MCF 10A (cell line): ENCODE results near the gene ANKK1. TPM values are rescaled to one million over a fixed set of nuclear protein-coding genes. Genes with fewer than 3 reads are reported as not detected.

ENCODE experiments used
- BruUV-seq: library from RNA; stranded (reverse); fragments of 400-500 nt; replicated peaks from 2 replicates; lab custom pipeline; 2021; lab: Mats Ljungman, UMichigan
- CTCF ChIA-PET: fragments of 300-600 bp; sonication (Branson Sonifier 250); formaldehyde crosslinking; extraction: SDS; loops from one replicate; lab custom pipeline; 2021; ENCODE audit warnings: antibody characterized with exemption, inconsistent platforms; lab: Yijun Ruan, JAX
- POLR2A ChIA-PET: fragments of 300-600, 350-650 bp; sonication (Branson Sonifier 250); formaldehyde crosslinking; extraction: SDS; loops from one replicate; lab custom pipeline; 2020; ENCODE audit warnings: antibody characterized with exemption, inconsistent platforms; lab: Yijun Ruan, JAX
- DNase-seq: peaks from one replicate; pipeline ENCODE4 v3.0.0-alpha.2; 2018; ENCODE audit not compliant: unreplicated experiment
- H3K27ac Mint-ChIP-seq: one replicate; pipeline ENCODE4 v1.8.0; 2022; ENCODE audit warnings: mild to moderate bottlenecking, low read depth, mixed read lengths; ENCODE audit not compliant: unreplicated experiment
- H3K27me3 Mint-ChIP-seq: one replicate; pipeline ENCODE4 v1.8.0; 2022; ENCODE audit warnings: mixed read lengths; ENCODE audit not compliant: insufficient read depth, unreplicated experiment
- H3K36me3 Mint-ChIP-seq: one replicate; pipeline ENCODE4 v1.8.0; 2022; ENCODE audit warnings: mild to moderate bottlenecking, moderate library complexity, mixed read lengths; ENCODE audit not compliant: insufficient read depth, unreplicated experiment
- H3K4me1 Mint-ChIP-seq: one replicate; pipeline ENCODE4 v1.8.0; 2022; ENCODE audit warnings: mixed read lengths; ENCODE audit not compliant: insufficient read depth, unreplicated experiment
- H3K4me3 Mint-ChIP-seq: one replicate; pipeline ENCODE4 v1.8.0; 2022; ENCODE audit warnings: mild to moderate bottlenecking, moderate library complexity, mixed read lengths; ENCODE audit not compliant: unreplicated experiment
- H3K9me3 Mint-ChIP-seq: one replicate; pipeline ENCODE4 v1.8.0; 2022; ENCODE audit warnings: mixed read lengths; ENCODE audit not compliant: unreplicated experiment
- intact Hi-C: fragments of 100-400 bp; cut with micrococcal nuclease; formaldehyde crosslinking; loops from 2 replicates; pipeline ENCODE4 v1.14.1; 2022
- total RNA-seq: library from RNA; stranded (reverse); gene quantifications from 2 replicates; pipeline ENCODE4 v1.2.3, GENCODE V29; 2022
- TF ChIP-seq, protein P1 (sequence below): fragments of 200-600 bp; IDR thresholded peaks from one replicate; pipeline ENCODE4 v1.8.0; 2022; ENCODE audit warnings: antibody characterized with exemption, mild to moderate bottlenecking; ENCODE audit not compliant: unreplicated experiment

ANKK1 gene
- total RNA-seq, 1 experiment from 2014 or later: 0.47 TPM

DNA sequence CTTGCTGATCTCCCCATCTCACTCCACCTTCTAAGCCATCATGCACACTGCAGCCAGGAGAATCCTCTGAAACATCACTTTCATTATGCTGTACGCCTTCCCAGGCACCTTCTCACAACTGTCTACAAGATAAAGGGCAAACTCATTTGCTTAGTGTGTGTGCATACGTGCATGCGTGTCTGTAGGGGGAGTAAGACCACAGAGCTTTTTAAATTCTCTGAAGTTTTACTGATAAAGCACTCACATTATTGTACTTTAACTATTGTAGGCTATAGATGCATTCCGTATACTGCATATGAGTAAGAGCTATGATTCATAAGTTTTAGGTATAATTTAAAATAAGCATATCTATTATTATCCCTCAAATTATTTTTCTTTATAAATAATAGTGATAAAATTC lies 15.3 kb upstream of the ANKK1 start:
- H3K27ac Mint-ChIP-seq: no peak overlapping the region
- ChIA-PET CTCF (interaction anchor here (1.2 kb wide), 1 partner anchor 55 kb away, joined by 3 read pairs; no protein-coding TSS in a partner anchor), POLR2A (interaction anchor here (1.2 kb wide), 1 partner anchor 69 kb away, joined by 3 read pairs; no protein-coding TSS in a partner anchor)
- no peak for DNase-seq
- BruUV-seq: no TSS peak
- intact Hi-C loops: loop anchor here (10.0 kb wide), 1 partner anchor 362 kb away; no protein-coding TSS in a partner anchor
- H3K27me3 Mint-ChIP-seq: no peaks in the 10 kb centered on the region
- no peak overlapping the region for H3K4me3 Mint-ChIP-seq
- no peaks in the 10 kb centered on the region for H3K9me3 Mint-ChIP-seq
- TF ChIP-seq, protein P1, sequence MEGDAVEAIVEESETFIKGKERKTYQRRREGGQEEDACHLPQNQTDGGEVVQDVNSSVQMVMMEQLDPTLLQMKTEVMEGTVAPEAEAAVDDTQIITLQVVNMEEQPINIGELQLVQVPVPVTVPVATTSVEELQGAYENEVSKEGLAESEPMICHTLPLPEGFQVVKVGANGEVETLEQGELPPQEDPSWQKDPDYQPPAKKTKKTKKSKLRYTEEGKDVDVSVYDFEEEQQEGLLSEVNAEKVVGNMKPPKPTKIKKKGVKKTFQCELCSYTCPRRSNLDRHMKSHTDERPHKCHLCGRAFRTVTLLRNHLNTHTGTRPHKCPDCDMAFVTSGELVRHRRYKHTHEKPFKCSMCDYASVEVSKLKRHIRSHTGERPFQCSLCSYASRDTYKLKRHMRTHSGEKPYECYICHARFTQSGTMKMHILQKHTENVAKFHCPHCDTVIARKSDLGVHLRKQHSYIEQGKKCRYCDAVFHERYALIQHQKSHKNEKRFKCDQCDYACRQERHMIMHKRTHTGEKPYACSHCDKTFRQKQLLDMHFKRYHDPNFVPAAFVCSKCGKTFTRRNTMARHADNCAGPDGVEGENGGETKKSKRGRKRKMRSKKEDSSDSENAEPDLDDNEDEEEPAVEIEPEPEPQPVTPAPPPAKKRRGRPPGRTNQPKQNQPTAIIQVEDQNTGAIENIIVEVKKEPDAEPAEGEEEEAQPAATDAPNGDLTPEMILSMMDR: no peak
- H3K4me1 Mint-ChIP-seq: peaks cover 36% of the 10 kb centered on the region
- peaks cover 17% of the 10 kb centered on the region for H3K36me3 Mint-ChIP-seq

DNA sequence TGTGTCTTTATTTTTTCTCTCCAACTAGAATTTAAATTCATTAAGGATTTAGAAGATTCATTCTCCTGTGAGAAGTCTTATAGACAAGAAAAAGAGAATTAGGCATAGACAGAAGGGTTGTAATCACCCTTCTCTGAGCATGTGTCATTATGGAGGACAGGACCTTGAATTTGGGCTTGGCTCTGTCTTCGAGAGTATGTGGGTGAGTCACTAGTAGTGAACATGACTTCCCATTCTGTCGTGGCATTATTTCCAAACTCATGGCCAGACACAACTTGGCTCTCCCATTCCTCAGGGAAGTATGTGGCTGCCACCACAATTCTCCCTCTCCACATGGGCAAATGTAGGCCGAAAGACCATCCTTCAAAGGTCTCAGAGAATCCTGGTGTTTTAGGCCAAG lies 14.3 kb upstream of the ANKK1 start:
- Mint-ChIP-seq H3K4me3 (no peak overlapping the region), H3K27ac (peak overlapping the region; percentile 63), H3K27me3 (no peaks in the 10 kb centered on the region), H3K9me3 (no peaks in the 10 kb centered on the region), H3K4me1 (peaks cover 46% of the 10 kb centered on the region), H3K36me3 (peaks cover 7% of the 10 kb centered on the region)
- intact Hi-C loops: loop anchor here (10.0 kb wide), 1 partner anchor 361 kb away; no protein-coding TSS in a partner anchor
- POLR2A ChIA-PET: interaction anchor here (1.1 kb wide), 2 partner anchors 12 to 73 kb away, joined by 3 to 4 read pairs; no protein-coding TSS in a partner anchor
- BruUV-seq: no TSS peak
- TF ChIP-seq, protein P1: no peak
- DNase-seq: peak; percentile 78
- CTCF ChIA-PET: interaction anchor here (0.7 kb wide), 1 partner anchor 160 kb away, joined by 3 read pairs; no protein-coding TSS in a partner anchor

DNA sequence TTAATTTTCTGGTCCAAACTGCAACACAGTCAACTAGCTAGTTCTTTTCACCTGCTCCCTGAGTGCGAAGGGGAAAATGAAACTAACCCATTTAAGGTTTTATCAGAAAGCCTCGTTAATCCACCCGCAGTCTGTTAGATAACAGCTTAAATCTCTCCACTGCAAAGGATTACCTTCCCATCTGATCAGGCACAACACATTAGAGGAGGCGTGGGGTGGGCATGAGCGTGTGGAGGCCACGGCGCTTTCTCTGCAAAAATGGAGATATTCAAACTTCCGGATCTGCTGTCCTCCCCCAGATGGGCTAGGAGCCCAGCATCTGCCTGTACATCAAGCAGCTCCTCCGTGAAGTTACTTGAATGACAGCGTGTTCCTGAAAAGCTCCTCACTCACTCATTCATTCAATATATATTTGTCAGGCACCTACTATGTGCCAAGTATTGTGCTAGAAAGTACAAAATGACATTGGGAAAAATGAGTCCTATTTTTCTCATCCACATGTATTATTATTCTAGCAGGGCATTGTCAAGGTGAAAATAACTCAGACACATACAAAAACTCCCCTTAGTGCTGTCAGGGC lies 13.5 kb upstream of the ANKK1 start:
- Mint-ChIP-seq H3K27ac (peak overlapping the region; percentile 63), H3K4me1 (peaks cover 46% of the 10 kb centered on the region), H3K9me3 (no peaks in the 10 kb centered on the region), H3K27me3 (no peaks in the 10 kb centered on the region), H3K36me3 (no peaks in the 10 kb centered on the region), H3K4me3 (no peak overlapping the region)
- intact Hi-C loops: loop anchor here (10.0 kb wide), 1 partner anchor 361 kb away; no protein-coding TSS in a partner anchor
- CTCF ChIA-PET: interaction anchor here (0.6 to 1.0 kb wide), 3 partner anchors 9 to 160 kb away, joined by 3 read pairs; no protein-coding TSS in a partner anchor
- POLR2A ChIA-PET: interaction anchor here (1.1 kb wide), 2 partner anchors 11 to 72 kb away, joined by 3 to 4 read pairs; no protein-coding TSS in a partner anchor
- DNase-seq: no peak
- TF ChIP-seq, protein P1: no peak
- no TSS peak for BruUV-seq

DNA sequence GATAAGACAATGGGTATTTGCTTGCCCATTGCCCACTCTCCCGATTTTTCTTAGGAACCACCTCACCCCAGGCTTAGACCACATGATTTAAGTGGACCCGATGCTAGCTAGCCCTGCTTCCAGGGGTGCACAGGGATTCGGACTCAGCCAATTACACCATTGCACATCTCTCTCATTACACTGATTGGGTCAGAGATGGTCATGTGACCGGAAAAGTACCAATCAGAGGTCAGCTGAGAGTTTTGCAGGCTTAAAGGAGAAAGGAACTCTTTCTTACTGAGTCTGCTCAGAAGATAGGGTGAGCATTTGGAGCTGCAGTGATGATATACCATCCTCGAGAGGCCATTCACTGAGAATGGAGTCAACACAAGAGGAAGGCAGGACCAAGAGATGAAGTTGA lies 12.2 kb upstream of the ANKK1 start:
- Mint-ChIP-seq H3K27me3 (no peaks in the 10 kb centered on the region), H3K4me3 (no peak overlapping the region), H3K4me1 (peaks cover 46% of the 10 kb centered on the region), H3K27ac (no peak overlapping the region), H3K9me3 (no peaks in the 10 kb centered on the region), H3K36me3 (no peaks in the 10 kb centered on the region)
- TF ChIP-seq, protein P1: no peak
- no peak for DNase-seq
- ChIA-PET POLR2A (interaction anchor here (0.6 to 1.2 kb wide), 5 partner anchors 9 to 73 kb away, joined by 3 to 5 read pairs (median 3); no protein-coding TSS in a partner anchor), CTCF (no interaction called here)
- intact Hi-C loops: loop anchor here (10.0 kb wide), 1 partner anchor 359 kb away; no protein-coding TSS in a partner anchor
- no TSS peak for BruUV-seq
